SK-N-SH (cell line): Measurements from ENCODE around the gene ADORA2A. TPM values are rescaled to one million over a fixed set of nuclear protein-coding genes. Genes with fewer than 3 reads are reported as not detected.

ENCODE experiments used
- CTCF ChIA-PET: fragments of 300-600, 350-600 bp; formaldehyde crosslinking; extraction: SDS; loops from one replicate; lab custom pipeline; 2021; lab: Yijun Ruan, JAX
- POLR2A ChIA-PET: fragments of 350-600 bp; sonication (Branson Sonifier 250); formaldehyde crosslinking; extraction: SDS; loops from one replicate; lab custom pipeline; 2020; ENCODE audit warnings: antibody characterized with exemption, inconsistent platforms; lab: Yijun Ruan, JAX
- DNase-seq: peaks from one replicate; pipeline ENCODE4 v3.0.0; 2012
- H2AFZ ChIP-seq: fragments of 200-600 bp; sonication (generic); 2 replicates; pipeline ENCODE4 v1.8.1; 2016; ENCODE audit warnings: antibody characterized with exemption, mild to moderate bottlenecking, low read depth
- H3F3A ChIP-seq: fragments of 200-600 bp; sonication (generic); replicated peaks from 2 replicates; pipeline ENCODE3; 2016; ENCODE audit warnings: antibody characterized with exemption, mild to moderate bottlenecking; ENCODE audit not compliant: insufficient read depth
- H3K27ac ChIP-seq, 2 experiments: fragments of 200-500 bp in 1 of 2; fragments of 200-600 bp in 1 of 2; sonication (Bioruptor generic) in 1 of 2; sonication (generic), shearing (Covaris generic) in 1 of 2; 2 replicates each; pipeline versions ENCODE4 v1.5.1 to v1.6.1; 2014 to 2016; ENCODE audit warnings: low read depth in 2 of 2, inconsistent platforms in 1 of 2, low read length in 1 of 2, mild to moderate bottlenecking in 1 of 2, mixed read lengths in 1 of 2
- H3K27me3 ChIP-seq: fragments of 200-600 bp; sonication (generic), shearing (Covaris generic); 2 replicates; pipeline ENCODE4 v1.6.1; 2016; ENCODE audit warnings: mixed run types; ENCODE audit not compliant: insufficient read depth
- H3K36me3 ChIP-seq, 2 experiments: fragments of 200-500 bp in 1 of 2; fragments of 200-600 bp in 1 of 2; sonication (Bioruptor generic) in 1 of 2; sonication (generic) in 1 of 2; replicated peaks in 1 of 2; 2 replicates each; pipeline versions ENCODE3 to v1.5.1; 2014 to 2016; ENCODE audit warnings: low read length in 1 of 2, mild to moderate bottlenecking in 1 of 2; ENCODE audit not compliant: insufficient read depth in 2 of 2, control insufficient read depth in 1 of 2
- H3K4me1 ChIP-seq, 2 experiments: fragments of 200-500 bp in 1 of 2; fragments of 200-600 bp in 1 of 2; sonication (Bioruptor generic) in 1 of 2; sonication (generic), shearing (Covaris generic) in 1 of 2; 2 replicates each; pipeline versions ENCODE4 v1.5.1 to v1.6.1; 2014 to 2016; ENCODE audit warnings: low read depth in 1 of 2, low read length in 1 of 2, mixed run types in 1 of 2; ENCODE audit not compliant: insufficient read depth in 2 of 2, control insufficient read depth in 1 of 2
- H3K4me2 ChIP-seq: fragments of 200-600 bp; sonication (generic), shearing (Covaris generic); 2 replicates; pipeline ENCODE4 v1.6.1; 2017; ENCODE audit warnings: mixed run types
- H3K4me3 ChIP-seq, 2 experiments: fragments of 200-500 bp in 1 of 2; fragments of 200-600 bp in 1 of 2; sonication (Bioruptor generic) in 1 of 2; sonication (generic), shearing (Covaris generic) in 1 of 2; 2 replicates each; pipeline versions ENCODE4 v1.5.1 to v1.8.1; 2014 to 2016; ENCODE audit warnings: low read depth in 2 of 2, inconsistent platforms in 1 of 2, low read length in 1 of 2, mild to moderate bottlenecking in 1 of 2, mixed read lengths in 1 of 2, moderate library complexity in 1 of 2
- H3K79me2 ChIP-seq: fragments of 200-600 bp; sonication (generic); 2 replicates; pipeline ENCODE4 v1.8.1; 2017; ENCODE audit warnings: mild to moderate bottlenecking; ENCODE audit not compliant: insufficient read depth
- H3K9ac ChIP-seq: fragments of 200-600 bp; sonication (generic); 2 replicates; pipeline ENCODE4 v1.6.1; 2017; ENCODE audit warnings: mixed run types
- H3K9me2 ChIP-seq: fragments of 200-600 bp; sonication (generic); 2 replicates; pipeline ENCODE4 v1.6.1; 2017; ENCODE audit warnings: mixed run types
- H3K9me3 ChIP-seq: fragments of 200-600 bp; sonication (generic); 2 replicates; pipeline ENCODE4 v1.6.1; 2017; ENCODE audit warnings: mixed run types, mild to moderate bottlenecking, moderate library complexity
- H4K20me1 ChIP-seq: fragments of 200-600 bp; sonication (generic); 2 replicates; pipeline ENCODE4 v1.6.1; 2017; ENCODE audit warnings: mild to moderate bottlenecking, mixed run types; ENCODE audit not compliant: insufficient read depth
- CHD2 ChIP-seq: fragments of 150-350 bp; IDR thresholded peaks from 2 replicates; pipeline ENCODE4 v1.6.1; 2018; ENCODE audit warnings: low read length; ENCODE audit not compliant: partially characterized antibody
- ELF1 ChIP-seq: IDR thresholded peaks from 2 replicates; pipeline ENCODE4 v1.4.0; 2012
- EZH2phosphoT487 ChIP-seq: fragments of 200-600 bp; sonication (generic); IDR thresholded peaks from 2 replicates; pipeline ENCODE4 v1.6.1; 2017; ENCODE audit warnings: low read depth, mixed run types, mild to moderate bottlenecking, antibody characterized with exemption, moderate library complexity, borderline replicate concordance
- FOXM1 ChIP-seq: IDR thresholded peaks from 2 replicates; pipeline ENCODE4 v1.4.0; 2012; ENCODE audit warnings: low read depth, mild to moderate bottlenecking
- GABPA ChIP-seq: IDR thresholded peaks from 2 replicates; pipeline ENCODE4 v1.4.0; 2012; ENCODE audit warnings: low read depth, mild to moderate bottlenecking
- IRF3 ChIP-seq: fragments of 150-350 bp; IDR thresholded peaks from 2 replicates; pipeline ENCODE4 v1.6.1; 2016; ENCODE audit warnings: mild to moderate bottlenecking, low read depth, low read length
- NFIC ChIP-seq: IDR thresholded peaks from 2 replicates; pipeline ENCODE4 v1.4.0; 2012; ENCODE audit warnings: borderline replicate concordance
- NRF1 ChIP-seq: IDR thresholded peaks from 2 replicates; pipeline ENCODE4 v1.6.1; 2012; ENCODE audit warnings: low read depth, mild to moderate bottlenecking, low read length
- RAD21 ChIP-seq: IDR thresholded peaks from 2 replicates; pipeline ENCODE4 v1.6.1; 2012; ENCODE audit warnings: mild to moderate bottlenecking, low read length
- RFX5 ChIP-seq: IDR thresholded peaks from 2 replicates; pipeline ENCODE4 v1.6.1; 2012; ENCODE audit warnings: mild to moderate bottlenecking, improper control_type of control experiment, low read length
- SIN3A ChIP-seq: IDR thresholded peaks from 2 replicates; pipeline ENCODE4 v1.6.1; 2012; ENCODE audit warnings: low read depth, mild to moderate bottlenecking, low read length, moderate library complexity, borderline replicate concordance
- TCF12 ChIP-seq: IDR thresholded peaks from 2 replicates; pipeline ENCODE4 v1.4.0; 2012
- TEAD4 ChIP-seq: IDR thresholded peaks from 2 replicates; pipeline ENCODE4 v1.4.0; 2012; ENCODE audit warnings: mild to moderate bottlenecking, borderline replicate concordance; ENCODE audit not compliant: insufficient read depth
- USF2 ChIP-seq: fragments of 150-350 bp; IDR thresholded peaks from 2 replicates; pipeline ENCODE4 v1.6.1; 2017; ENCODE audit warnings: antibody characterized with exemption, low read length, low read depth, borderline replicate concordance
- YY1 ChIP-seq: IDR thresholded peaks from 2 replicates; pipeline ENCODE4 v1.4.0; 2012; ENCODE audit warnings: low read depth, mild to moderate bottlenecking
- ZBTB33 ChIP-seq: IDR thresholded peaks from 2 replicates; pipeline ENCODE4 v1.4.0; 2012; ENCODE audit warnings: low read depth, borderline replicate concordance
- WGBS: methylation state at CpG from one replicate; pipeline ENCODE4 v1.1.6; 2017; ENCODE audit warnings: low lambda C conversion rate; 5-methylcytosine and 5-hydroxymethylcytosine counted together
- polyA plus RNA-seq, 3 experiments: library from polyadenylated mRNA; depleted of rRNA; stranded (reverse); fragments of >200 nt; gene quantifications; 2 replicates each; pipeline ENCODE4 v1.2.3, GENCODE V29; 2012
- TF ChIP-seq, protein P1 (sequence below): IDR thresholded peaks from 2 replicates; pipeline ENCODE4 v1.4.0; 2012; ENCODE audit warnings: low read depth, borderline replicate concordance
- TF ChIP-seq, protein P2 (sequence below): IDR thresholded peaks from 2 replicates; pipeline ENCODE4; 2012

ADORA2A gene
- polyA plus RNA-seq, 1 of the 3 experiments (the other 2 are of a cell fraction): 9.3 TPM

- Histone ChIP-seq H3K9ac (no peak overlapping the region), H3K27me3 (no peaks in the 10 kb centered on the region), H3K4me3 (no peak overlapping the region), H2AFZ (no peak overlapping the region), H3K9me2 (no peaks in the 10 kb centered on the region), H3F3A (peaks cover 15% of the 10 kb centered on the region), H3K27ac (peak overlapping the region; percentile 62 to 99; a peak in 3 of 4 replicates), H3K4me1 (peaks cover 17 to 52% of the 10 kb centered on the region in 2 experiments), H3K36me3 (peaks cover 23 to 35% of the 10 kb centered on the region in 2 experiments), H3K79me2 (peaks cover 31% of the 10 kb centered on the region), H3K4me2 (no peak overlapping the region), H4K20me1 (no peaks in the 10 kb centered on the region), H3K9me3 (no peaks in the 10 kb centered on the region)
- DNase-seq: no peak
- CTCF ChIA-PET: interaction anchor here (0.8 to 3.0 kb wide), 11 partner anchors 9 to 133 kb away, joined by 3 to 24 read pairs (median 5); partner anchors contain the start of gene ADORA2A
- POLR2A ChIA-PET: interaction anchor here (1.1 to 3.8 kb wide), 8 partner anchors 10 to 71 kb away, joined by 3 to 25 read pairs (median 9); no protein-coding TSS in a partner anchor
- WGBS: 86% methylated on average over 2 of the region's 2 CpGs
- TF ChIP-seq RFX5 (no peak), CHD2 (no peak), NRF1 (no peak), FOXM1 (no peak), USF2 (no peak), ZBTB33 (no peak), YY1 (no peak), SIN3A (no peak), TCF12 (no peak), GABPA (no peak), IRF3 (no peak), RAD21 (no peak), ELF1 (no peak), NFIC (no peak), EZH2phosphoT487 (no peak), TEAD4 (no peak)
- TF ChIP-seq, protein P1, sequence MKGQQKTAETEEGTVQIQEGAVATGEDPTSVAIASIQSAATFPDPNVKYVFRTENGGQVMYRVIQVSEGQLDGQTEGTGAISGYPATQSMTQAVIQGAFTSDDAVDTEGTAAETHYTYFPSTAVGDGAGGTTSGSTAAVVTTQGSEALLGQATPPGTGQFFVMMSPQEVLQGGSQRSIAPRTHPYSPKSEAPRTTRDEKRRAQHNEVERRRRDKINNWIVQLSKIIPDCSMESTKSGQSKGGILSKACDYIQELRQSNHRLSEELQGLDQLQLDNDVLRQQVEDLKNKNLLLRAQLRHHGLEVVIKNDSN: no peak
- TF ChIP-seq, protein P2, sequence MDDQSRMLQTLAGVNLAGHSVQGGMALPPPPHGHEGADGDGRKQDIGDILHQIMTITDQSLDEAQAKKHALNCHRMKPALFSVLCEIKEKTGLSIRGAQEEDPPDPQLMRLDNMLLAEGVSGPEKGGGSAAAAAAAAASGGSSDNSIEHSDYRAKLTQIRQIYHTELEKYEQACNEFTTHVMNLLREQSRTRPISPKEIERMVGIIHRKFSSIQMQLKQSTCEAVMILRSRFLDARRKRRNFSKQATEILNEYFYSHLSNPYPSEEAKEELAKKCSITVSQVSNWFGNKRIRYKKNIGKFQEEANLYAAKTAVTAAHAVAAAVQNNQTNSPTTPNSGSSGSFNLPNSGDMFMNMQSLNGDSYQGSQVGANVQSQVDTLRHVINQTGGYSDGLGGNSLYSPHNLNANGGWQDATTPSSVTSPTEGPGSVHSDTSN: no peak
Observed at GRCh38 chr22:24393012-24393559, 34.3 kb upstream of the ADORA2A start.
